Astrocyte (in vitro differentiated cells and primary cell): ENCODE results near the gene DYNLT1. TPM values are rescaled to one million over a fixed set of nuclear protein-coding genes. Genes with fewer than 3 reads are reported as not detected.

ENCODE experiments used
- DNase-seq: peaks from one replicate; pipeline ENCODE4 v3.0.0-alpha.2; 2010; ENCODE audit warnings: low read depth
- FAIRE-seq: peaks from 2 replicates; lab custom pipeline; 2011; peaks lifted over from hg19 to GRCh38; lab: Jason Lieb, UNC
- H2AFZ ChIP-seq: 2 replicates; pipeline ENCODE4 v1.6.0; 2012; ENCODE audit warnings: low read depth, low read length, inconsistent platforms
- H3K27ac ChIP-seq: 2 replicates; pipeline ENCODE4 v1.5.1; 2011; ENCODE audit warnings: low read depth, low read length, inconsistent platforms
- H3K27me3 ChIP-seq: 2 replicates; pipeline ENCODE4 v1.6.0; 2011; ENCODE audit warnings: low read length, inconsistent platforms; ENCODE audit not compliant: insufficient read depth
- H3K36me3 ChIP-seq: 2 replicates; pipeline ENCODE4 v1.5.1; 2011; ENCODE audit warnings: low read length, inconsistent platforms; ENCODE audit not compliant: insufficient read depth
- H3K4me1 ChIP-seq: 2 replicates; pipeline ENCODE4 v1.5.1; 2011; ENCODE audit warnings: low read length, inconsistent platforms; ENCODE audit not compliant: insufficient read depth
- H3K4me2 ChIP-seq: 2 replicates; pipeline ENCODE4 v1.6.0; 2012; ENCODE audit warnings: low read length, inconsistent platforms
- H3K4me3 ChIP-seq: 2 replicates; pipeline ENCODE4 v1.5.1; 2011; ENCODE audit warnings: low read depth, mild to moderate bottlenecking, low read length, inconsistent platforms; ENCODE audit not compliant: insufficient read depth
- H3K79me2 ChIP-seq: 2 replicates; pipeline ENCODE4 v1.6.0; 2012; ENCODE audit warnings: mild to moderate bottlenecking, low read length, inconsistent platforms; ENCODE audit not compliant: insufficient read depth
- H3K9ac ChIP-seq: 2 replicates; pipeline ENCODE4 v1.6.0; 2012; ENCODE audit warnings: mild to moderate bottlenecking, low read length, inconsistent platforms
- H3K9me3 ChIP-seq: 2 replicates; pipeline ENCODE4 v1.5.1; 2012; ENCODE audit warnings: low read depth, mild to moderate bottlenecking, low read length, inconsistent platforms; ENCODE audit not compliant: insufficient read depth
- H4K20me1 ChIP-seq: 2 replicates; pipeline ENCODE4 v1.6.0; 2012; ENCODE audit warnings: low read length, inconsistent platforms; ENCODE audit not compliant: insufficient read depth
- H3K27ac Mint-ChIP-seq: one replicate; pipeline ENCODE4 v1.8.0; 2021; ENCODE audit warnings: mild to moderate bottlenecking, mixed read lengths; ENCODE audit not compliant: unreplicated experiment
- H3K27me3 Mint-ChIP-seq: one replicate; pipeline ENCODE4 v1.8.0; 2021; ENCODE audit warnings: low read depth, mixed read lengths; ENCODE audit not compliant: unreplicated experiment
- H3K36me3 Mint-ChIP-seq: one replicate; pipeline ENCODE4 v1.8.0; 2021; ENCODE audit warnings: low read depth, mixed read lengths; ENCODE audit not compliant: unreplicated experiment
- H3K4me1 Mint-ChIP-seq: one replicate; pipeline ENCODE4 v1.8.0; 2021; ENCODE audit warnings: low read depth, mixed read lengths; ENCODE audit not compliant: unreplicated experiment
- H3K4me3 Mint-ChIP-seq: one replicate; pipeline ENCODE4 v1.8.0; 2021; ENCODE audit warnings: mild to moderate bottlenecking, moderate library complexity, mixed read lengths; ENCODE audit not compliant: unreplicated experiment
- H3K9me3 Mint-ChIP-seq: one replicate; pipeline ENCODE4 v1.8.0; 2021; ENCODE audit warnings: mild to moderate bottlenecking, mixed read lengths; ENCODE audit not compliant: unreplicated experiment
- EZH2 ChIP-seq: IDR thresholded peaks from 2 replicates; pipeline ENCODE4 v1.6.1; 2012; ENCODE audit warnings: mild to moderate bottlenecking, low read length, inconsistent platforms; ENCODE audit not compliant: insufficient read depth
- total RNA-seq: library from RNA; stranded (reverse); gene quantifications from 2 replicates; pipeline ENCODE4 v1.2.1, GENCODE V29; 2021
- TF ChIP-seq, protein P1 (sequence below): IDR thresholded peaks from 2 replicates; pipeline ENCODE4 v1.5.1; 2011; ENCODE audit warnings: low read depth, mild to moderate bottlenecking, inconsistent platforms, low read length, moderate library complexity; ENCODE audit not compliant: insufficient read depth

DYNLT1 gene
- total RNA-seq, 1 donor from 2014 or later: 169 TPM

DNA sequence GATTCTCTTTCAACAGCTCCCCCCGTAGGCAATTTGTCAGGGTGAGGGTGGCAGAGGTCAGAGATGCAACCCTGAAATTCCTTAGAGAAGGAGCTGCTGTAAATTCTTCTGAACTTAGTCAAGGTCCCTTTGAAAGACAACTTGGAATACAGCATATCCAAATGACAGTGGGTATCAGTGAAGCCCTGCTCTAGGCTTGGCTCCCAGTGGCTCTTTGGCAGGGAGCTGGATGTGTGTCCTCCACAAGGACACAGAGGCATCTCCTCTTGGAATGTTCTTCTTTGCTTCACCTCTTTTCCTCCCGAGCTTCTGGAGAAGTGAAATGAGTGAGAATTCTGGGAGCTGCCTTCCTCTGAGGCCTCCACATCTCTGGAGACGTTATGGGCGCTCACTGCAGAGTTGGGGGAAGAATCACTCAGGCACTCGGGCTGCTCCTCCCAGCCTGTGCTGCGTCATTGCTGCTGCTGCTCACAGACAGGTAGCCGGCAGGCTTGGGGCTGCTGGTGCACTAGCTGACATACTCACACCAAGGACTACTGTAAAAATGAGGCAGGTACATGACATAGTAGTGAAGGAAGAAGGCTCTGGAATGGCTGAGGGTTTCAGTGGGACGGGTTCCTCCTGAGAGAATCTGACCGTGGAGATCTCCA, 34.1 kb downstream of the DYNLT1 start:
- Histone ChIP-seq H3K27ac (no peak overlapping the region), H3K9ac (no peak overlapping the region), H3K4me1 (no peaks in the 10 kb centered on the region), H3K4me2 (no peak overlapping the region), H2AFZ (no peak overlapping the region), H3K4me3 (no peak overlapping the region), H3K27me3 (no peaks in the 10 kb centered on the region), H3K79me2 (peaks cover 3% of the 10 kb centered on the region), H3K9me3 (peaks cover 4% of the 10 kb centered on the region), H4K20me1 (peaks cover 7% of the 10 kb centered on the region), H3K36me3 (peaks cover 36% of the 10 kb centered on the region)
- no peak overlapping the region for H3K4me3 Mint-ChIP-seq
- peaks cover 20% of the 10 kb centered on the region for H3K4me1 Mint-ChIP-seq
- no peak overlapping the region for H3K27ac Mint-ChIP-seq
- no peak for TF ChIP-seq EZH2
- TF ChIP-seq, protein P1, sequence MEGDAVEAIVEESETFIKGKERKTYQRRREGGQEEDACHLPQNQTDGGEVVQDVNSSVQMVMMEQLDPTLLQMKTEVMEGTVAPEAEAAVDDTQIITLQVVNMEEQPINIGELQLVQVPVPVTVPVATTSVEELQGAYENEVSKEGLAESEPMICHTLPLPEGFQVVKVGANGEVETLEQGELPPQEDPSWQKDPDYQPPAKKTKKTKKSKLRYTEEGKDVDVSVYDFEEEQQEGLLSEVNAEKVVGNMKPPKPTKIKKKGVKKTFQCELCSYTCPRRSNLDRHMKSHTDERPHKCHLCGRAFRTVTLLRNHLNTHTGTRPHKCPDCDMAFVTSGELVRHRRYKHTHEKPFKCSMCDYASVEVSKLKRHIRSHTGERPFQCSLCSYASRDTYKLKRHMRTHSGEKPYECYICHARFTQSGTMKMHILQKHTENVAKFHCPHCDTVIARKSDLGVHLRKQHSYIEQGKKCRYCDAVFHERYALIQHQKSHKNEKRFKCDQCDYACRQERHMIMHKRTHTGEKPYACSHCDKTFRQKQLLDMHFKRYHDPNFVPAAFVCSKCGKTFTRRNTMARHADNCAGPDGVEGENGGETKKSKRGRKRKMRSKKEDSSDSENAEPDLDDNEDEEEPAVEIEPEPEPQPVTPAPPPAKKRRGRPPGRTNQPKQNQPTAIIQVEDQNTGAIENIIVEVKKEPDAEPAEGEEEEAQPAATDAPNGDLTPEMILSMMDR: no peak
- no peak for FAIRE-seq
- H3K36me3 Mint-ChIP-seq: peaks cover 40% of the 10 kb centered on the region
- no peaks in the 10 kb centered on the region for H3K9me3 Mint-ChIP-seq
- no peaks in the 10 kb centered on the region for H3K27me3 Mint-ChIP-seq
- DNase-seq: no peak

DNA sequence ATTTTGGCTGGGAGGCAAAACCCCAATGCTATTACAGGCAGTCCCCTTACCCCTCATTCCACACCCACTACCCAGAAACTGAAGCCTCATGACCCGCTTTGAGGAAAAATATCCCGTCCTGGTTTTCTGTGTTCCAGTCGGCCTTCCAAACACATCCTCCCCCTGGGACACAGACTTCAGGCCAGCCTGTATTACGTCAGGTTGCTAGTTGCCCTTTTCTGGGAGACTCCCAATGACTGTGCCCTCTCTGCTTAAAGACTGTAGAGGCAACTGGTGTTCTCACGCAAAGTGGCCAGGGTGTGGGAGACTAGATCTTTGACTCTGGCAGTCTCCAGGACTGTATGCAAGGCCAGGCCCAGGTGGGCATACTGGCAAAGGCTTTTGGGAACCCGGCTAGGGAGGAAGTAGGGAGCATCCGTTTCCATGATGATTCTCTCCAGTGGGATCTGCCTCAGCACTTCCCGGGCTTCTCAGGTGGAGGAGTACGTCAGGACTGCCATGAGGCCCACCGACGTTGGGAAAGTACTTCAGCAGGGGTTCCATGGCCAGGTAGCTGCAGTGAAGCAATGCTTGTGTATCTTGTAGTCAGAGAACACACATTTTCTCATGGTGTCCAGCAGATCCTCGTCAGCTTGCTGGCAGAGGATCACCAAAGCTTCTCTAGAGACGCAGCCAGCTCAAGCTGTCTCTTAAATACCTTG, 34.9 kb downstream of the DYNLT1 start:
- Histone ChIP-seq H4K20me1 (peaks cover 7% of the 10 kb centered on the region), H3K4me3 (no peak overlapping the region), H3K27ac (no peak overlapping the region), H2AFZ (no peak overlapping the region), H3K27me3 (no peaks in the 10 kb centered on the region), H3K9ac (no peak overlapping the region), H3K9me3 (peaks cover 4% of the 10 kb centered on the region), H3K79me2 (peaks cover 3% of the 10 kb centered on the region), H3K4me1 (no peaks in the 10 kb centered on the region), H3K36me3 (peaks cover 37% of the 10 kb centered on the region), H3K4me2 (no peak overlapping the region)
- Mint-ChIP-seq H3K4me1 (peaks cover 20% of the 10 kb centered on the region), H3K9me3 (no peaks in the 10 kb centered on the region), H3K36me3 (peaks cover 35% of the 10 kb centered on the region), H3K27ac (no peak overlapping the region), H3K4me3 (no peak overlapping the region), H3K27me3 (no peaks in the 10 kb centered on the region)
- FAIRE-seq (no peak), DNase-seq (no peak)
- TF ChIP-seq EZH2: no peak
- TF ChIP-seq, protein P1: no peak

DNA sequence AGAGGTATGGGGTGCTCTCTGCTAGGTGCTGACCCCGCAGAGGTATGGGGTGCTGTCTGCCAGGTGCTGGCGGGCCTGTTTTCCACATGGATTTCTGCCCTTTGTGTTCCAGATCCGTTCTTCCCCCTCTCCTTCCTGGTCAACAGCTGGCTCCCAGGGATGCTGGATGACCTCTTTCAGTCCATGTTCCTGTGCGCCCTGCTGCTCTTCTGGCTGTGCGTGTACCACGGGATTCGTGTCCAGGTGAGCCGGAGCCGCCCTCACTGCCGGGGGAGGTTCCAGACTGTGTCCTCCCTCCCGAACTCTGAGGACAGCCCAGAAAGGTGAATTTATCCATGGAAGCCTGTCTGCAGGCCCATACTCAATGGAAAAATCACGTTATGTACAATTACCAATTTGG, 36.3 kb downstream of the DYNLT1 start:
- no peak overlapping the region for H2AFZ ChIP-seq
- Mint-ChIP-seq H3K4me1 (peaks cover 20% of the 10 kb centered on the region), H3K27ac (no peak overlapping the region), H3K27me3 (no peaks in the 10 kb centered on the region), H3K9me3 (no peaks in the 10 kb centered on the region), H3K4me3 (no peak overlapping the region), H3K36me3 (peaks cover 33% of the 10 kb centered on the region)
- H3K36me3 ChIP-seq: peaks cover 34% of the 10 kb centered on the region
- no peak overlapping the region for H3K4me3 ChIP-seq
- H3K9ac ChIP-seq: no peak overlapping the region
- H3K27ac ChIP-seq: no peak overlapping the region
- H4K20me1 ChIP-seq: peaks cover 15% of the 10 kb centered on the region
- no peak for FAIRE-seq
- TF ChIP-seq, protein P1: no peak
- no peak for TF ChIP-seq EZH2
- no peaks in the 10 kb centered on the region for H3K4me1 ChIP-seq
- H3K79me2 ChIP-seq: peaks cover 12% of the 10 kb centered on the region
- no peak for DNase-seq
- H3K4me2 ChIP-seq: no peak overlapping the region
- peaks cover 4% of the 10 kb centered on the region for H3K9me3 ChIP-seq
- no peaks in the 10 kb centered on the region for H3K27me3 ChIP-seq
